IMR-90 (cell line): Measurements from ENCODE around the gene CDH23. TPM values are rescaled to one million over a fixed set of nuclear protein-coding genes. Genes with fewer than 3 reads are reported as not detected.

Source experiments
- ATAC-seq: fragments of 200-7000 bp; cut with Tn5 transposase; 2 replicates; pipeline ENCODE4 v1.9.1; 2020; ENCODE audit warnings: low read depth, mild to moderate bottlenecking, moderate library complexity
- BruUV-seq: library from RNA; stranded (reverse); fragments of 400-500 nt; replicated peaks from 2 replicates; lab custom pipeline; 2021; lab: Mats Ljungman, UMichigan
- CTCF ChIA-PET: fragments of 300-600 bp; formaldehyde crosslinking; extraction: SDS; loops from one replicate; lab custom pipeline; 2021; ENCODE audit warnings: antibody characterized with exemption; lab: Yijun Ruan, JAX
- POLR2A ChIA-PET: fragments of 300-600 bp; sonication (Branson Sonifier 250); formaldehyde crosslinking; loops from one replicate; lab custom pipeline; 2022; ENCODE audit warnings: antibody characterized with exemption; ENCODE audit not compliant: unreplicated experiment; lab: Charles Lee
- DNase-seq: peaks from one replicate; pipeline ENCODE4 v3.0.0; 2013
- H2AFZ ChIP-seq: replicated peaks from 2 replicates; pipeline ENCODE3; 2013; ENCODE audit warnings: low read length, mild to moderate bottlenecking; ENCODE audit not compliant: poor library complexity
- H2AK5ac ChIP-seq: 2 replicates; pipeline ENCODE4 v1.6.1; 2013; ENCODE audit warnings: low read depth, low read length, inconsistent platforms
- H2AK9ac ChIP-seq: replicated peaks from 2 replicates; pipeline ENCODE3; 2013; ENCODE audit warnings: mild to moderate bottlenecking, low read depth, low read length, moderate library complexity; ENCODE audit not compliant: poor library complexity
- H2BK120ac ChIP-seq: 2 replicates; pipeline ENCODE4 v1.6.1; 2013; ENCODE audit warnings: low read depth, low read length, inconsistent platforms
- H2BK15ac ChIP-seq: 3 replicates; pipeline ENCODE4 v1.6.1; 2013; ENCODE audit warnings: low read depth, low read length, inconsistent platforms
- H2BK20ac ChIP-seq: 2 replicates; pipeline ENCODE4 v1.6.1; 2013; ENCODE audit warnings: low read depth, mild to moderate bottlenecking, inconsistent platforms, low read length, moderate library complexity
- H2BK5ac ChIP-seq: 2 replicates; pipeline ENCODE4 v1.6.1; 2013; ENCODE audit warnings: mild to moderate bottlenecking, low read depth, low read length, inconsistent platforms; ENCODE audit not compliant: poor library complexity, severe bottlenecking
- H3K14ac ChIP-seq: replicated peaks from 2 replicates; pipeline ENCODE4 v1.6.1; 2013; ENCODE audit warnings: low read depth, low read length, inconsistent platforms
- H3K18ac ChIP-seq: 2 replicates; pipeline ENCODE4 v1.6.1; 2013; ENCODE audit warnings: low read depth, low read length, control low read depth
- H3K23ac ChIP-seq: 2 replicates; pipeline ENCODE4 v1.6.1; 2013; ENCODE audit warnings: low read depth, low read length, inconsistent platforms
- H3K27ac ChIP-seq: 2 replicates; pipeline ENCODE4 v1.5.1; 2013; ENCODE audit warnings: mild to moderate bottlenecking, control low read depth, low read length; ENCODE audit not compliant: insufficient read depth
- H3K27me3 ChIP-seq: 2 replicates; pipeline ENCODE4 v1.6.1; 2013; ENCODE audit warnings: low read length; ENCODE audit not compliant: control insufficient read depth, insufficient read depth
- H3K36me3 ChIP-seq: 2 replicates; pipeline ENCODE4 v1.6.1; 2013; ENCODE audit warnings: low read length, mixed read lengths; ENCODE audit not compliant: control insufficient read depth, insufficient read depth
- H3K4ac ChIP-seq: 2 replicates; pipeline ENCODE4 v1.6.1; 2013; ENCODE audit warnings: low read depth, low read length, inconsistent platforms
- H3K4me1 ChIP-seq: 2 replicates; pipeline ENCODE4 v1.6.1; 2013; ENCODE audit warnings: low read length, mixed read lengths; ENCODE audit not compliant: control insufficient read depth, insufficient read depth
- H3K4me2 ChIP-seq: 2 replicates; pipeline ENCODE4 v1.6.1; 2013; ENCODE audit warnings: low read depth, mild to moderate bottlenecking, control low read depth, low read length, moderate library complexity
- H3K4me3 ChIP-seq: 2 replicates; pipeline ENCODE4 v1.5.1; 2013; ENCODE audit warnings: low read depth, mild to moderate bottlenecking, control low read depth, low read length, moderate library complexity; ENCODE audit not compliant: insufficient read depth
- H3K56ac ChIP-seq: 2 replicates; pipeline ENCODE4 v1.6.1; 2013; ENCODE audit warnings: low read length, inconsistent platforms; ENCODE audit not compliant: insufficient read depth; ENCODE audit errors: extremely low read depth
- H3K79me1 ChIP-seq, 2 experiments: 2 replicates each; pipeline ENCODE4 v1.6.1; 2013; ENCODE audit warnings: low read length in 2 of 2, inconsistent platforms in 1 of 2, low read depth in 1 of 2
- H3K9ac ChIP-seq: 2 replicates; pipeline ENCODE4 v1.6.1; 2013; ENCODE audit warnings: low read depth, low read length, control low read depth
- H3K9me1 ChIP-seq: 2 replicates; pipeline ENCODE4 v1.6.1; 2013; ENCODE audit warnings: low read length, inconsistent platforms; ENCODE audit not compliant: insufficient read depth
- H3K9me3 ChIP-seq: 2 replicates; pipeline ENCODE4 v1.6.1; 2013; ENCODE audit warnings: low read length; ENCODE audit not compliant: control insufficient read depth, insufficient read depth
- H4K20me1 ChIP-seq: 2 replicates; pipeline ENCODE4 v1.6.1; 2013; ENCODE audit warnings: low read length, inconsistent platforms; ENCODE audit not compliant: insufficient read depth
- H4K5ac ChIP-seq: 2 replicates; pipeline ENCODE4 v1.6.1; 2013; ENCODE audit warnings: mild to moderate bottlenecking, low read depth, low read length, control low read depth
- H4K8ac ChIP-seq, 2 experiments: 2 replicates each; pipeline ENCODE4 v1.6.1; 2013; ENCODE audit warnings: low read depth in 2 of 2, low read length in 2 of 2, control low read depth in 1 of 2, inconsistent platforms in 1 of 2
- H4K91ac ChIP-seq: 2 replicates; pipeline ENCODE4 v1.6.1; 2013; ENCODE audit warnings: low read depth, low read length, inconsistent platforms; ENCODE audit not compliant: insufficient read depth
- FOS ChIP-seq: fragments of 150-350 bp; IDR thresholded peaks from 2 replicates; pipeline ENCODE4 v1.6.1; 2016; ENCODE audit warnings: low read depth, low read length
- MAZ ChIP-seq: IDR thresholded peaks from 2 replicates; pipeline ENCODE4 v1.6.1; 2012; ENCODE audit warnings: low read depth, mild to moderate bottlenecking, low read length, improper control_type of control experiment, moderate library complexity, borderline replicate concordance
- POLR2A ChIP-seq: IDR thresholded peaks from 2 replicates; pipeline ENCODE4 v1.6.1; 2012; ENCODE audit warnings: mild to moderate bottlenecking, low read depth, low read length
- RAD21 ChIP-seq: IDR thresholded peaks from 2 replicates; pipeline ENCODE4 v1.6.1; 2012; ENCODE audit warnings: low read length, improper control_type of control experiment
- SMC3 ChIP-seq: fragments of 150-350 bp; IDR thresholded peaks from 2 replicates; pipeline ENCODE4 v1.6.1; 2016; ENCODE audit warnings: low read depth, mild to moderate bottlenecking, antibody characterized with exemption, low read length, moderate library complexity
- WGBS, 2 experiments: methylation state at CpG; one replicate each; pipeline versions ENCODE4 v1.1.5 to v1.1.7; 2013; ENCODE audit warnings: missing lambda C conversion rate in 2 of 2; ENCODE audit not compliant: insufficient read length in 1 of 2; ENCODE audit errors: extremely low coverage in 2 of 2; 5-methylcytosine and 5-hydroxymethylcytosine counted together
- dilution Hi-C: fragments of 300-500 bp; cut with HindIII; formaldehyde crosslinking; loops from one replicate; pipeline ENCODE4 v1.14.3; 2018; ENCODE audit warnings: low sequenced_read_pairs; ENCODE audit not compliant: unreplicated experiment
- in situ Hi-C: fragments of 300-500 bp; cut with MboI; formaldehyde crosslinking; loops from 3 replicates; pipeline ENCODE4 v1.14.3; 2019; ENCODE audit warnings: low sequenced_read_pairs, inconsistent platforms, mixed read lengths
- intact Hi-C: fragments of 100-400 bp; cut with micrococcal nuclease; formaldehyde crosslinking; loops from 2 replicates; pipeline ENCODE4 v1.10.0; 2022
- polyA plus RNA-seq, 3 experiments: library from polyadenylated mRNA; depleted of rRNA; stranded (reverse); fragments of >200 nt; gene quantifications; 2 replicates each; pipeline ENCODE4 v1.2.3, GENCODE V29; 2012; ENCODE audit warnings: low replicate concordance in 1 of 3
- total RNA-seq: library from RNA; depleted of rRNA; stranded (reverse); fragments of >200 nt; gene quantifications from 2 replicates; pipeline ENCODE4 v1.2.3, GENCODE V29; 2012

The CDH23 gene
- total and polyA plus RNA-seq, 2 of the 4 experiments (the other 2 are of a cell fraction), result under 0.01 to 0.03 TPM

GRCh38 chr10:71394926-71395562 lies 1.7 kb upstream of the CDH23 start:
- Histone ChIP-seq H3K36me3 (no peaks in the 10 kb centered on the region), H4K8ac (no peak overlapping the region), H2BK15ac (no peak overlapping the region), H3K4me2 (no peak overlapping the region), H4K20me1 (no peaks in the 10 kb centered on the region), H3K9me1 (no peaks in the 10 kb centered on the region), H2BK5ac (no peak overlapping the region), H3K9me3 (no peaks in the 10 kb centered on the region), H2BK20ac (no peak overlapping the region), H4K91ac (no peak overlapping the region), H4K5ac (no peak overlapping the region), H3K27ac (no peak overlapping the region), H3K79me1 (no peaks in the 10 kb centered on the region), H3K27me3 (peaks cover 88% of the 10 kb centered on the region), H3K18ac (no peak overlapping the region), H3K9ac (no peak overlapping the region), H2AK5ac (no peak overlapping the region), H3K4me3 (no peak overlapping the region), H3K56ac (no peak overlapping the region), H3K4me1 (no peaks in the 10 kb centered on the region; the same call in 1 of the 2 replicates), H3K23ac (no peak overlapping the region), H2BK120ac (no peak overlapping the region), H2AK9ac (no peak overlapping the region), H2AFZ (no peak overlapping the region), H3K14ac (no peak overlapping the region), H3K4ac (no peak overlapping the region)
- TF ChIP-seq RAD21 (no peak), SMC3 (no peak), POLR2A (no peak), FOS (no peak), MAZ (no peak)
- POLR2A ChIA-PET, result no interaction called here
- CTCF ChIA-PET, result no interaction called here
- DNase-seq (no peak), ATAC-seq (no peak)
- 86% methylated on average over 7 of the region's 11 CpGs; no CpG with 5 or more reads in 1 of the 2 experiments for WGBS, 2 experiments
- BruUV-seq, result no TSS peak
- in situ Hi-C loops (no loop called here), intact Hi-C loops (no loop called here), dilution Hi-C loops (no loop called here)
